ENCODE data around the gene CFAP410. TPM values are rescaled to one million over a fixed set of nuclear protein-coding genes. Genes with fewer than 3 reads are reported as not detected.

CFAP410 gene
- total RNA-seq, 1 donor from 2014 or later: 23.4 TPM

DNA sequence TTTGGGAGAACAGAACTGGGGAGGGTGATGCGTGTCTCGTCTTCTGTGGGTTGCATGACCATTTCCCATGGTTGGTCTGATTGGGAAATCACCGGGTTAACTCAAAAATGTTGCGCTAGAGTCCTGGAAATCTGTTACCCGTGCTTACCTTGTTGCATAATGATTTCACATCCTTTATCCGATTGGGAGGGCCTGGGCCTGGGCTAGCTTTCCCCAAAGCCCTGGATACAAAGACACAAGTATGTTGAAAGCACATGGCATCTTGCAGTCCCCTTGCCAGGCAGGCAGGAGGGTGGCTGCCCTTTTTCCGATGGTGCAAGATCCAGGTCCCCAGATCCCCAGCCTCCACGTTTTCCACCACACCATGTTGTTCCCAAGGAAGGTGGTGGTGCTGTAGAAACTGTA is 14.8 kb upstream of the CFAP410 start:
- Mint-ChIP-seq H3K4me3 (ENCODE audit: unreplicated experiment) (no peak overlapping the region), H3K9me3 (ENCODE audit: unreplicated experiment) (no peaks in the 10 kb centered on the region), H3K27ac (ENCODE audit: unreplicated experiment) (no peak overlapping the region), H3K27me3 (ENCODE audit: unreplicated experiment) (peaks cover 9% of the 10 kb centered on the region), H3K36me3 (ENCODE audit: unreplicated experiment) (no peaks in the 10 kb centered on the region), H3K4me1 (ENCODE audit: unreplicated experiment) (no peaks in the 10 kb centered on the region)
- DNase-seq (ENCODE audit: extremely low spot score, unreplicated experiment): no peak
- TF ChIP-seq, protein P1, sequence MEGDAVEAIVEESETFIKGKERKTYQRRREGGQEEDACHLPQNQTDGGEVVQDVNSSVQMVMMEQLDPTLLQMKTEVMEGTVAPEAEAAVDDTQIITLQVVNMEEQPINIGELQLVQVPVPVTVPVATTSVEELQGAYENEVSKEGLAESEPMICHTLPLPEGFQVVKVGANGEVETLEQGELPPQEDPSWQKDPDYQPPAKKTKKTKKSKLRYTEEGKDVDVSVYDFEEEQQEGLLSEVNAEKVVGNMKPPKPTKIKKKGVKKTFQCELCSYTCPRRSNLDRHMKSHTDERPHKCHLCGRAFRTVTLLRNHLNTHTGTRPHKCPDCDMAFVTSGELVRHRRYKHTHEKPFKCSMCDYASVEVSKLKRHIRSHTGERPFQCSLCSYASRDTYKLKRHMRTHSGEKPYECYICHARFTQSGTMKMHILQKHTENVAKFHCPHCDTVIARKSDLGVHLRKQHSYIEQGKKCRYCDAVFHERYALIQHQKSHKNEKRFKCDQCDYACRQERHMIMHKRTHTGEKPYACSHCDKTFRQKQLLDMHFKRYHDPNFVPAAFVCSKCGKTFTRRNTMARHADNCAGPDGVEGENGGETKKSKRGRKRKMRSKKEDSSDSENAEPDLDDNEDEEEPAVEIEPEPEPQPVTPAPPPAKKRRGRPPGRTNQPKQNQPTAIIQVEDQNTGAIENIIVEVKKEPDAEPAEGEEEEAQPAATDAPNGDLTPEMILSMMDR (IDR thresholded peaks at IDR 0.05): no peak

DNA sequence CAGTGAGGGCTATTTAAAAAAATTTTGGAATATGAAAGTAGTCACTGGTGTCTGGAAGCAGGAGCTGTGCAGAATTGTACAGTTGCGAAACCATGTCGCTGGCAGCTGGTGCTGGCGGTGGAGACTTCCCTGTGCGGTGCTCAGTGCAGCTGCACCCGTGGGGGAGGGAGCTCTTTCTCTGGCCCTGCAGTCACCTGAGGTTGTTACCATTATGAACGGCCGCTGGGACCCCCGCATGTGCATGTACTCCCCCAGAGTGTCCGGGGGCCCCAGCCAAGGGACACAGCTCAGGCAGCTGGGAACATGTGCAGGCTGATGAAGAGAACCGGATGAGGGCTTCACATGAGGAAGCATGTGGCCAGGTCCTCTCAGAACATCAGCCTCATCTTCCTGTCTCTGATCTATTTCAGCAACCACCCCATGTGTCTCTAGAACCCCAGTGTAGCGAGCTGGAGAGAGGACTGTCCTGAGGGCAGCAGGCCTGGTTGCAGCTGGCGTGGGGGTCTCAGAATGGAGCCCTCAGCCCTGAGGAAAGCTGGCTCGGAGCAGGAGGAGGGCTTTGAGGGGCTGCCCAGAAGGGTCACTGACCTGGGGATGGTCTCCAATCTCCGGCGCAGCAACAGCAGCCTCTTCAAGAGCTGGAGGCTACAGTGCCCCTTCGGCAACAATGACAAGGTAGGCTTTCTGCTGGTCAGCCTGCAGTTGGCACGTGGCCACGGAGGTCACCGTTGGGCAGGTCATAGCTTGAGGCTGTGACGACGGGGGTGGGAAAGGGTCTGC is 14.2 kb upstream of the CFAP410 start, which contains the start of gene TRPM2:
Gene TRPM2, plus strand, starts transcription at position 431 of the 780 bp plus-strand sequence. Its CDS starts 80 bp downstream, at position 511.
- H3K9me3 Mint-ChIP-seq (ENCODE audit: unreplicated experiment): no peaks in the 10 kb centered on the region
- H3K4me3 Mint-ChIP-seq (ENCODE audit: unreplicated experiment): no peak within 1 kb of the TSS
- H3K36me3 Mint-ChIP-seq (ENCODE audit: unreplicated experiment): no peaks in the 10 kb centered on the region
- TF ChIP-seq, protein P1 (IDR thresholded peaks at IDR 0.05): no peak
- no peaks in the 10 kb centered on the region for H3K4me1 Mint-ChIP-seq (ENCODE audit: unreplicated experiment)
- H3K27ac Mint-ChIP-seq (ENCODE audit: unreplicated experiment): no peak within 1 kb of the TSS
- H3K27me3 Mint-ChIP-seq (ENCODE audit: unreplicated experiment): peaks cover 9% of the 10 kb centered on the region
- no peak for DNase-seq (ENCODE audit: extremely low spot score, unreplicated experiment)

DNA sequence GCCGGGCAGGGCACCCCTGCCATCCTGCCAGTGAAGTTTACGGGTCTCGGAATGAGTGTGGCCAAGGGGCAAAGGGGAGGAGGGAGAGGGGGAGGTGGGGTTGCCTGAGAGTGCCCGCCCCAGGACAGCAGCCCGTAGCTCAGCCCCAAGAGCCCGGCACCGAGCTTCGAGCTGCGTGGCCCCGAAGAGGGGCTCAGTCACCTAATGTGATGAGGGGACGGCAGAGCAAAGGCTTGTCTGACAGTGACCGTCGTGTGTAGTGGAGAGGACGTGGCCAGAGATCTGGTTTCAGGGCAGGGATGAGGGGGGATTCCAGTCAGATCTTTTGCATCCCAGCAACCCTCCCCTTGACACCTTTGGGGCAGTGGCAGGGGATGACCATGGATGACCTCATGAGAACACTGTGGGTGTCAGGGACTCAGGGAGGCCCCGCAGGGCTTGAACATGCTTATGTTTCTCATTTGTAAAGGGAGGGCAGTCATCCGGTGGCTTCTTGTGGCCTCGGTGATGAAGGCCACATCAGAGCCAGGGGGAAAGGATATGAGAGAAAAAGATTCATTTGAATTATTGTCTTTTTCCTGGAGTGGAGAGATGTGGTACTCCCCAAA is 13.2 kb upstream of the CFAP410 start:
- no peak overlapping the region for H3K27ac Mint-ChIP-seq (ENCODE audit: unreplicated experiment)
- no peak overlapping the region for H3K4me3 Mint-ChIP-seq (ENCODE audit: unreplicated experiment)
- DNase-seq (ENCODE audit: extremely low spot score, unreplicated experiment): no peak
- no peaks in the 10 kb centered on the region for H3K36me3 Mint-ChIP-seq (ENCODE audit: unreplicated experiment)
- no peaks in the 10 kb centered on the region for H3K4me1 Mint-ChIP-seq (ENCODE audit: unreplicated experiment)
- TF ChIP-seq, protein P1 (IDR thresholded peaks at IDR 0.05): no peak
- H3K27me3 Mint-ChIP-seq (ENCODE audit: unreplicated experiment): peaks cover 9% of the 10 kb centered on the region
- H3K9me3 Mint-ChIP-seq (ENCODE audit: unreplicated experiment): no peaks in the 10 kb centered on the region

DNA sequence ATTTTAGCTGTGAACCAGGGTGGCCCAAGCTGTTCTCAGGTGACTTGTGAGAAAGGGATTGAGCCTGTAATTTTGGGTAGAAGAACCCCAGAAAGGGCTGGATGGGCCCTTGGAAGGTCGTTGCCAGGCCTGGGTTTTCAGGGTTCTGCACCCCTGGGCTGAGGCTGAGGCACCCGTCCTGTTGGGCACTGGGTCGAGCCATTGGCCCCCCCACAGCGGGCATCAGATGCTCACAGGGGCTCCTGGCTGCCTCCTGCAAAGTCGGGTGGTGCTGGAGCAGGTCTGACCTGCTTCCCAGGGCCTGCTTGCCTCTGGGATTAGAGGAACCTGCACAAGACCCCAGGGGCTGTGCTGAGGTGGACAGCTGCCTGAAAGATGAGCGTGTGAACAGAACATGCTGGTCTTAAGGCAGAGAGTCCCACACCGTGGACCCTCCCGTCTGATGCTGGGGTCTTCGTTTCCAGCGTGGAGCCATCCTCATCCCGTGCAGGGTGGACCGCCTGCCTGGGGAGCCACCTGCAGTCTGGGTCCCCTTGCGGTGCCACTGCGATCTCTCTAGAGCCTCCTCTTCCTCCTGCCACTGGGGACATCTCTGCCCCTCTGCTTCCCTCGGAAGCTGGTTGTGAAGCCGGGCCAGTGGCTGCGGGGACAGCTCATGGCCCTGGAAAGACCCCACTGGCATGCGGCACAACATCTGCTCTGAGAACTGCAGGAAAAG is 12.5 kb upstream of the CFAP410 start:
- TF ChIP-seq, protein P1 (IDR thresholded peaks at IDR 0.05): no peak
- Mint-ChIP-seq H3K27ac (ENCODE audit: unreplicated experiment) (no peak overlapping the region), H3K4me3 (ENCODE audit: unreplicated experiment) (no peak overlapping the region), H3K9me3 (ENCODE audit: unreplicated experiment) (no peaks in the 10 kb centered on the region), H3K27me3 (ENCODE audit: unreplicated experiment) (peaks cover 9% of the 10 kb centered on the region), H3K36me3 (ENCODE audit: unreplicated experiment) (no peaks in the 10 kb centered on the region), H3K4me1 (ENCODE audit: unreplicated experiment) (no peaks in the 10 kb centered on the region)
- no peak for DNase-seq (ENCODE audit: extremely low spot score, unreplicated experiment)
